ENCODE data around the gene TNNI3K. TPM values are rescaled to one million over a fixed set of nuclear protein-coding genes. Genes with fewer than 3 reads are reported as not detected.

The TNNI3K gene
- total and polyA plus RNA-seq, 2 of the 8 experiments (the other 6 are each of a cell fraction or from before 2014, with no cell fraction given): 0.41 to 0.48 TPM

DNA sequence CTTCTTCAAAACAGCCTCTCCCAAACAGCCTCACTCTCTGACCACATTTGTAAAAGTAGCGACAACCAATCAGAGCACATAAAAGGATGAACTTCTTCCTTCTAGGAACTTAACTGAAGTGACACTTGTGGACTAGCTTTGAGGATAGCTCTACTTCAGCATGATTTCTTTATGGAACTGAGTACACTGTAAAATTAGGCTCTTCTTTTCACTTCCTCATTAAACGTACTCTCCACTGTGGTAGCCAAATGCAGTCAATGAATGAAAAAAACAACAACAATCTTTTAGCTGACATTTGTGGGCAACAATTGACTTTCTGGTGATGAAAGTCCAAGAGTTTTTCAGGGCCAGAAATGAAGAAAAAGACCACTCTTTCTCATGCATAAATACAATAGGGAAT, 267.7 kb downstream of the TNNI3K start (continued):
- TF ChIP-seq KDM5A (IDR thresholded peaks at IDR 0.05; ENCODE audit: low read length): no peak

Measured in H1 (cell line).